Mucosa of descending colon (tissue), 3 donors: ENCODE measurements around the gene OGFOD3. TPM values are rescaled to one million over a fixed set of nuclear protein-coding genes. Genes with fewer than 3 reads are reported as not detected.
A peak's percentile ranks its signal among the peaks of the same experiment; 100 is the strongest.
"Not testable (repeated sequence)": the region's sequence is repeated elsewhere in the genome, so short reads cannot be mapped to it uniquely, and the experiment has no call there.

Experiments
- ATAC-seq: fragments of 200-7000 bp; cut with Tn5 transposase; one replicate; pipeline ENCODE4 v1.9.1; 2020; ENCODE audit warnings: mild to moderate bottlenecking, moderate library complexity
- DNase-seq, 3 donors: peaks; one replicate each; pipeline ENCODE4 v3.0.0-alpha.2; 2020
- H3K36me3 ChIP-seq: fragments of 200-600 bp; one replicate; pipeline ENCODE4 v1.8.0; 2021; ENCODE audit warnings: low read depth, mild to moderate bottlenecking
- H3K4me1 ChIP-seq: fragments of 200-600 bp; one replicate; pipeline ENCODE4 v1.8.0; 2021; ENCODE audit warnings: low read depth, mild to moderate bottlenecking
- H3K4me3 ChIP-seq: fragments of 200-600 bp; one replicate; pipeline ENCODE4 v1.8.0; 2021; ENCODE audit warnings: mild to moderate bottlenecking
- H3K9me3 ChIP-seq: fragments of 200-600 bp; one replicate; pipeline ENCODE4 v1.8.0; 2021; ENCODE audit warnings: mild to moderate bottlenecking
- intact Hi-C, 2 donors: fragments of 100-400 bp; cut with DNase I in 1 of 2; cut with micrococcal nuclease in 1 of 2; formaldehyde crosslinking; loops; one replicate each; pipeline versions ENCODE4 v1.11.0 to v1.11.1; 2022; cut with DNase I, micrococcal nuclease
- total RNA-seq, 3 donors: library from RNA; stranded (reverse); fragmentation: NEBNext Ultra II Directional in 2 of 3; extraction: Animal tissue kit (Norgen Biotek cat#: 25700) in 2 of 3; gene quantifications; one replicate each; pipeline versions ENCODE4 v1.2.1 to v1.2.4, GENCODE V29; 2021 to 2023
- TF ChIP-seq, protein P1 (sequence below): fragments of 200-600 bp; IDR thresholded peaks from one replicate; pipeline ENCODE4 v1.8.0; 2022; ENCODE audit warnings: antibody characterized with exemption, mild to moderate bottlenecking
- donor health status: DM: no; HTN: no; CAD: no; lungs with moderate emphysema.
- donor health status: DM: no; HTN: no; CAD: no.
- donor health status: DM: no; HTN: yes; CAD: no.

Gene OGFOD3
- total RNA-seq, 3 donors from 2014 or later: 26.2 to 28.8 (median 26.2) TPM

DNA sequence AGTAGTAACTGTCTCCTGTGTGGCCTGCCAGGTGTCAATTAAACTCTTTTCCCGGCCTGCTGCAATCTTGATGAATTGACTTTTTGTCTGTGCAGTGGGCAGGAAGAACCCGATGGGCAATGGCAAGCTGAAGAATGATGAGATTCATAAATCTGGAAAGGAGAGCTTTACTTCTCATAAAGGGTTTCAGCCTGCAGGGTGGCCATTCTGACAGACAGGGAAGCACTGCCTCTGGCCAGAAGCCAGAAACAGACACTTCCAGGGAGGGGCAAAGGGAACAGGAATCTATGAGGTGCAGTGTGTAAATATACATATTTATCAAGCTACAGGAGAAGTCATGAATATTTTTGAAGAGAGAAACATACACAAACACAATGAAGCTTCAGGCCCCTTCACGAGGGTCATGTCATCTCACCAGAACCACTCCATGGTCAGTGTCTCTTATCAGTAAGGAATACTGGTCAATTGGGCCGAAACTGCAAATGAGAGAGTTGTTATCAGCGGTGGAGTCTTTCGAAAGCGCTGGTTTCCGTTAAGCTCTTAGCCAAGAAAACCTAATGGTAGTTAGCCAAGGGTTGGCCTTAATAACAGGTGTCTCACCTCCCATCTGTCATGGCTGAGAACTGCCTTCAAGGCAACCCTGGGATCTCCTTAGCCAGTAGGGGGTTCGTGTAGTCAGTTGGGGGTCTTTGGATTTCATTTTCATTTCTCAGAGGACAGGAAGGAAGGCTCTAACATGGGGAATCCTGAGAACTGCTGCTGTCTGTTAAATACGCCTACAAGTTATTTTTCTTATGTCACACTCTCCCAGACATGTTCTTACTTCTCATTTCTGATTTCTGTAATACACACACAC lies 38.9 kb upstream of the OGFOD3 start:
- DNase-seq (peak; percentile 57 to 73 (median 68)), ATAC-seq (no peak)
- intact Hi-C loops: no loop called here
- TF ChIP-seq, protein P1, sequence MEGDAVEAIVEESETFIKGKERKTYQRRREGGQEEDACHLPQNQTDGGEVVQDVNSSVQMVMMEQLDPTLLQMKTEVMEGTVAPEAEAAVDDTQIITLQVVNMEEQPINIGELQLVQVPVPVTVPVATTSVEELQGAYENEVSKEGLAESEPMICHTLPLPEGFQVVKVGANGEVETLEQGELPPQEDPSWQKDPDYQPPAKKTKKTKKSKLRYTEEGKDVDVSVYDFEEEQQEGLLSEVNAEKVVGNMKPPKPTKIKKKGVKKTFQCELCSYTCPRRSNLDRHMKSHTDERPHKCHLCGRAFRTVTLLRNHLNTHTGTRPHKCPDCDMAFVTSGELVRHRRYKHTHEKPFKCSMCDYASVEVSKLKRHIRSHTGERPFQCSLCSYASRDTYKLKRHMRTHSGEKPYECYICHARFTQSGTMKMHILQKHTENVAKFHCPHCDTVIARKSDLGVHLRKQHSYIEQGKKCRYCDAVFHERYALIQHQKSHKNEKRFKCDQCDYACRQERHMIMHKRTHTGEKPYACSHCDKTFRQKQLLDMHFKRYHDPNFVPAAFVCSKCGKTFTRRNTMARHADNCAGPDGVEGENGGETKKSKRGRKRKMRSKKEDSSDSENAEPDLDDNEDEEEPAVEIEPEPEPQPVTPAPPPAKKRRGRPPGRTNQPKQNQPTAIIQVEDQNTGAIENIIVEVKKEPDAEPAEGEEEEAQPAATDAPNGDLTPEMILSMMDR: no peak
- Histone ChIP-seq H3K9me3 (no peaks in the 10 kb centered on the region), H3K4me1 (peaks cover 15% of the 10 kb centered on the region), H3K36me3 (no peaks in the 10 kb centered on the region), H3K4me3 (no peak overlapping the region)

DNA sequence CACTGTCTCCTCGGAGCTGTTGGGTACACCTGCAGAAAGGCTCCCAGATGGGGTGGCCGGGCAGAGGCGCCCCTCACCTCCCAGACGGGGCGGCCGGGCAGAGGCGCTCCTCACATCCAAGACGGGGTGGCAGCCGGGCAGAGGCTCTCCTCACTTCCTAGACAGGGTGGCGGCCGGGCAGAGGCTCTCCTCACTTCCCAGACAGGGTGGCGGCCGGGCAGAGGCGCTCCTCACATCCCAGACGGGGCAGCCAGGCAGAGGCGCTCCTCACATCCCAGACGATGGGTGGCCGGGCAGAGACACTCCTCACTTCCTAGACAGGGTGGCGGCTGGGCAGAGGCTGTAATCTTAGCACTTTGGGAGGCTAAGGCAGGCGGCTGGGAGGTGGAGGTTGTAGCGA lies 35.3 kb upstream of the OGFOD3 start:
- DNase-seq, intact Hi-C loops, H3K9me3 ChIP-seq, H3K36me3 ChIP-seq, ATAC-seq, H3K4me3 ChIP-seq: not testable (repeated sequence)
- H3K4me1 ChIP-seq: peaks cover 11% of the 10 kb centered on the region

DNA sequence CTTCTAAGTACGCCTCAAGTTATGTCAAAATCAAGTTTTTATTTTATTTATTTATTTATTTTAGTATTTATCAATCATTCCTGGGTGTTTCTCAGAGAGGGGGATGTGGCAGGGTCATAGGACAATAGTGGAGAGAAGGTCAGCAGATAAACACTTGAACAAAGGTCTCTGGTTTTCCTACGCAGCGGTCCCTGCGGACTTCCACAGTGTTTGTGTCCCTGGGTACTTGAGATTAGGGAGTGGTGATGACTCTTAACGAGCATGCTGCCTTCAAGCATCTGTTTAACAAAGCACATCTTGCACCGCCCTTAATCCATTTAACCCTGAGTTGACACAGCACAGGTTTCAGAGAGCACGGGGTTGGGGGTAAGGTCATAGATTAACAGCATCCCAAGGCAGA lies 34.8 kb upstream of the OGFOD3 start:
- H3K36me3 ChIP-seq, ATAC-seq, H3K4me3 ChIP-seq, intact Hi-C loops, DNase-seq, H3K9me3 ChIP-seq: not testable (repeated sequence)
- peaks cover 11% of the 10 kb centered on the region for H3K4me1 ChIP-seq

DNA sequence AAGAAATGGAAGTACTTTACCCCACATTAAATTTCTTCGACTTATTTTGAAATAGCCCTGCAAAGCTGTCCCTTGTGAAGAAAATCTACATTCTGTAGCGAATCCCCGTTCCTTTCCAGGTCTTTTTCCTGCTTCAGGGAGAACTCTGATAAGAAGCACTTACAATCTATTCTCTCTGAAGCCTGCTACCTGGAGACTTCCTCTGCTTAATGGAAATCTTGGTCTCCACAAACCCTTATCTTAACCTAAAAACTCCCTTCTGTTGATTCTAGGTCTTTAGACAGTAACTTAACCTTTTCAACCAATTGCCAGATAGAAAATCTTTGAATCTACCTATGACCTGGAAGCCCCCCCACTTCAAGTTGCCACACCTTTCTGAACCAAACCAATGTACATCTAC lies 33.8 kb upstream of the OGFOD3 start:
- Histone ChIP-seq H3K4me3 (no peak overlapping the region), H3K36me3 (no peaks in the 10 kb centered on the region), H3K4me1 (peaks cover 5% of the 10 kb centered on the region), H3K9me3 (no peaks in the 10 kb centered on the region)
- DNase-seq (no peak), ATAC-seq (no peak)
- intact Hi-C loops: no loop called here
- TF ChIP-seq, protein P1: no peak

DNA sequence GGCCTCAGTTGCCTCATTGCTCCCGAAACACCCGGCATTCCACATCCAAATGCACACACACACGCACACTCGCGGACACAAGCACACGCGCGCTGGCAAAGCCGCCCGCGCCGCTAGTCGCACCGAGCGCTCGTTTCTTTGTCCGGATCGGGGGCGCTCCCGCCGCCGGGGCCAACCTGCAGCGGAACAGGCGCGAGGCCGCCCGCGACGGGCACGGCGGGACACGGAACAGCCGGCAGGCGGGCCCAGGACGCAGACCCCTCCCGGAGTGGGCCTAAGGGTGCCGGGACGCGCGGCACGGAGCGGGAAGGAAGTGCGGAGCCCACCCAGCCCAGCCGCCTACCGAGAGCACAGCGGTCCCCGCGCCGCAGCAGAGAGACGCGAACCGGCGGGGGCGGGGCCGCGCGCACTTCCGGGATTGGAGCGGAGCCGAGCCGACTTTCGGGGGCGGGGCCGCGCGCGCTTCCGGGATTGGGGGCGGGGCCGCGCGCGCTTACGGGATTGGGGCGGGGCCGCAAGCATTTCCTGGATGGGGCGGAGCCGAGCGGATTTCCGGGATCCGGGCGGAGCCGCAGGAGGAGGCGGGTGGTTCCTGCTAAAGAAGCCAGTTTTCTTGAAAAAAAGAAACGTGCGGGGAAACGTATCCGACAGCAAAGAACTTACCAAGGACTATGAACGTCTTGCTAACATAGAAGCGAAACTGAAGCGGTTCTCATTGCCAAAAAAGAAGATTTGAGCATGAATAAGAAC lies 32.1 kb upstream of the OGFOD3 start, which contains the start of gene CYBC1:
TSS of gene CYBC1 (minus strand) at position 396 of the 750 bp plus-strand sequence. CDS start 1,498 bp downstream, outside the sequence.
- peaks cover 4% of the 10 kb centered on the region for H3K4me1 ChIP-seq
- ATAC-seq: peak; percentile 98
- TF ChIP-seq, protein P1: no peak
- H3K9me3 ChIP-seq: no peaks in the 10 kb centered on the region
- peak within 1 kb of the TSS; percentile 80 for H3K4me3 ChIP-seq
- DNase-seq: peak; percentile 95 to 96 (median 96)
- no peaks in the 10 kb centered on the region for H3K36me3 ChIP-seq
- intact Hi-C loops: no loop called here

DNA sequence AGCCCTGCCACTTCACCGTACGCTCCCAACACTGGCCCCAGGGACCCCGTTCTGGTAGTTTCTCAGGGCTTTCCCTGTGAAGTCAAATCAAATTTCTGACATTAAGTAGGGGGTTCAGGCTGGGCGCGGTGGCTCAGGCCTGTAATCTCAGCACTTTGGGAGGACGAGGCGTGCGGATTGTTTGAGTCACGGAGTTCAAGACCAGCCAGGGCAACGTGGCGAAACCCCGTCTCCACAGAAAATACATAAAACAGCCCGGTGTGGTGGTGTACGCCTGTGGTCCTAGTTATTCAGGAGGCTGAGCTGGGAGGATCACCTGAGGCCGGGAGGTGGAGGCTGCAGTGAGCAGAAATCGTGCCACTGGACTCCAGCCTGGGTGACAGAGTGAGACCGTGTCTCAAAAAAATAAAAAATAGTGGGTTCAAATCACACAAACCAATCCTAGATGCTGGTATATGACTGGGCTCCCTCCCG lies 31.5 kb upstream of the OGFOD3 start:
- peak in 2 of 3 donors; percentile 32 to 57 for DNase-seq
- TF ChIP-seq, protein P1: no peak
- Histone ChIP-seq H3K9me3 (no peaks in the 10 kb centered on the region), H3K4me1 (peaks cover 4% of the 10 kb centered on the region), H3K4me3 (peak overlapping the region; percentile 80), H3K36me3 (no peaks in the 10 kb centered on the region)
- intact Hi-C loops: no loop called here
- ATAC-seq: no peak
